Measurements from ENCODE around the gene SH3RF3.
"Not testable (repeated sequence)": the region's sequence is repeated elsewhere in the genome, so short reads cannot be mapped to it uniquely, and the experiment has no call there.

The SH3RF3 gene

GRCh38 chr2:109117780-109118179 lies 11.2 kb upstream of the SH3RF3 start:
- TF ChIP-seq CTCF (IDR thresholded peaks at IDR 0.05; ENCODE audit: low read depth, low read length, missing control alignments) = no peak
- no peak for DNase-seq (ENCODE audit: low read depth)
- no peak overlapping the region for H3K4me3 ChIP-seq (ENCODE audit: low read depth, low read length)

GRCh38 chr2:109118321-109118720 lies 10.7 kb upstream of the SH3RF3 start:
- DNase-seq (ENCODE audit: low read depth) = no peak
- TF ChIP-seq CTCF (IDR thresholded peaks at IDR 0.05; ENCODE audit: low read depth, low read length, missing control alignments) = no peak
- no peak overlapping the region for H3K4me3 ChIP-seq (ENCODE audit: low read depth, low read length)

GRCh38 chr2:109120166-109120565 lies 8.8 kb upstream of the SH3RF3 start:
- DNase-seq (ENCODE audit: low read depth) = no peak
- no peak for TF ChIP-seq CTCF (IDR thresholded peaks at IDR 0.05; ENCODE audit: low read depth, low read length, missing control alignments)
- H3K4me3 ChIP-seq (ENCODE audit: low read depth, low read length) = no peak overlapping the region

- not testable (repeated sequence) for DNase-seq (ENCODE audit: low read depth); H3K4me3 ChIP-seq (ENCODE audit: low read depth, low read length)
These were observed 8.3 kb upstream of the SH3RF3 start for GRCh38 chr2:109120686-109121085.

GRCh38 chr2:109123586-109124201 lies 5.3 kb upstream of the SH3RF3 start:
- H3K4me3 ChIP-seq (ENCODE audit: low read depth, low read length) = no peak overlapping the region
- no peak for TF ChIP-seq CTCF (IDR thresholded peaks at IDR 0.05; ENCODE audit: low read depth, low read length, missing control alignments)
- no peak for DNase-seq (ENCODE audit: low read depth)

- no peak overlapping the region for H3K4me3 ChIP-seq (ENCODE audit: low read depth, low read length)
- TF ChIP-seq CTCF (IDR thresholded peaks at IDR 0.05; ENCODE audit: low read depth, low read length, missing control alignments) = no peak
- no peak for DNase-seq (ENCODE audit: low read depth)
These were observed 3.9 kb upstream of the SH3RF3 start for GRCh38 chr2:109124982-109125592.

- no peak for TF ChIP-seq CTCF (IDR thresholded peaks at IDR 0.05; ENCODE audit: low read depth, low read length, missing control alignments)
- H3K4me3 ChIP-seq (ENCODE audit: low read depth, low read length) = no peak overlapping the region
- no peak for DNase-seq (ENCODE audit: low read depth)
These were observed 3.2 kb upstream of the SH3RF3 start for GRCh38 chr2:109125593-109126500.
